ENCODE data around the gene CD52. TPM values are rescaled to one million over a fixed set of nuclear protein-coding genes. Genes with fewer than 3 reads are reported as not detected.

Gene CD52
- polyA plus RNA-seq, 2 of the 4 experiments (the other 2 are of a cell fraction): not detected

GRCh38 chr1:26295194-26296138 is 22.3 kb upstream of the CD52 start:
- Histone ChIP-seq H3K4me2 (no peak overlapping the region), H3K27ac (no peak overlapping the region), H3K9me3 (no peaks in the 10 kb centered on the region), H3K4me1 (0 out of 3 replicates have a peak, but pooled peaks cover 3% of the 10 kb centered on the region), H3K4me3 (no peak overlapping the region)
- FAIRE-seq (no peak), DNase-seq (ENCODE audit: low read depth in 1 of 2, low spot score in 1 of 2) (no peak), ATAC-seq (no peak)
- CTCF ChIA-PET: interaction anchor here (0.7 to 3.0 kb wide), 7 partner anchors 10 to 122 kb away, joined by 3 to 18 read pairs (median 5); partner anchors contain the start of gene SH3BGRL3
- TF ChIP-seq MAFK (IDR thresholded peaks at IDR 0.05; ENCODE audit: partially characterized antibody): no peak
- TF ChIP-seq KDM5A (IDR thresholded peaks at IDR 0.05): no peak
- no peak for TF ChIP-seq NPAS2 (CRISPR knock-in tag; IDR thresholded peaks at IDR 0.05; ENCODE audit: borderline replicate concordance)
- no peak for TF ChIP-seq HOXB5 (CRISPR knock-in tag; IDR thresholded peaks at IDR 0.05)
- no peak for TF ChIP-seq TFCP2L1 (CRISPR knock-in tag; IDR thresholded peaks at IDR 0.05)
- no peak for TF ChIP-seq JUN (IDR thresholded peaks at IDR 0.05)
- no peak for TF ChIP-seq HOXB13 (CRISPR knock-in tag; IDR thresholded peaks at IDR 0.05; ENCODE audit: low read depth)
- TF ChIP-seq PBX3 (IDR thresholded peaks at IDR 0.05): no peak
- TF ChIP-seq EHF (CRISPR knock-in tag; IDR thresholded peaks at IDR 0.05): no peak
- TF ChIP-seq NFE2L2 (conservative IDR thresholded peaks at IDR 0.05; ENCODE audit: low read length): no peak
- TF ChIP-seq FOSB (CRISPR knock-in tag; IDR thresholded peaks at IDR 0.05): no peak
- no peak for TF ChIP-seq ZSCAN20 (CRISPR knock-in tag; IDR thresholded peaks at IDR 0.05)
- TF ChIP-seq HDAC2 (IDR thresholded peaks at IDR 0.05): no peak
- TF ChIP-seq HOXA7 (CRISPR knock-in tag; IDR thresholded peaks at IDR 0.05): no peak
- no peak for TF ChIP-seq SREBF2 (IDR thresholded peaks at IDR 0.05)
- POLR2A ChIA-PET: no interaction called here
- 90% methylated on average over 18 of the region's 22 CpGs for WGBS (ENCODE audit: missing lambda C conversion rate)

GRCh38 chr1:26296340-26297056 is 21.3 kb upstream of the CD52 start:
- TF ChIP-seq GATA3 (IDR thresholded peaks at IDR 0.05; ENCODE audit: borderline replicate concordance) (no peak), CBX2 (IDR thresholded peaks at IDR 0.05; ENCODE audit: borderline replicate concordance, low read depth) (no peak), REST (IDR thresholded peaks at IDR 0.05) (no peak), FOXS1 (CRISPR knock-in tag; IDR thresholded peaks at IDR 0.05) (no peak), BHLHE40 (IDR thresholded peaks at IDR 0.05; ENCODE audit: low read depth, low read length) (no peak), CHD4 (IDR thresholded peaks at IDR 0.05; ENCODE audit: borderline replicate concordance) (no peak), EP300 (IDR thresholded peaks at IDR 0.05) (no peak), E2F6 (IDR thresholded peaks at IDR 0.05; ENCODE audit: borderline replicate concordance, low read depth) (no peak)
- Histone ChIP-seq H3K4me2 (no peak overlapping the region), H3K4me3 (no peak overlapping the region), H3K9me3 (no peaks in the 10 kb centered on the region), H3K4me1 (0 out of 3 replicates have a peak, but pooled peaks cover 3% of the 10 kb centered on the region), H3K27ac (no peak overlapping the region)
- DNase-seq (ENCODE audit: low read depth in 1 of 2, low spot score in 1 of 2) (no peak), ATAC-seq (no peak), FAIRE-seq (no peak)
- ChIA-PET CTCF (interaction anchor here (0.7 to 3.4 kb wide), 9 partner anchors 11 to 121 kb away, joined by 3 to 22 read pairs (median 5); partner anchors contain the start of genes CEP85 and SH3BGRL3), POLR2A (interaction anchor here (0.5 kb wide), 1 partner anchor 14 kb away, joined by 7 read pairs; no protein-coding TSS in a partner anchor)
- 72% methylated on average over 9 of the region's 16 CpGs for WGBS (ENCODE audit: missing lambda C conversion rate)

Data from A549 (cell line).